GM12892 (cell line): Measurements from ENCODE around the gene SPATA20.

Source experiments
- POLR2A ChIP-seq: IDR thresholded peaks from 2 replicates; pipeline ENCODE4 v1.6.1; 2011; ENCODE audit warnings: low read depth, low read length, control low read depth
- POLR2AphosphoS5 ChIP-seq: IDR thresholded peaks from 2 replicates; pipeline ENCODE4 v1.6.1; 2011; ENCODE audit warnings: low read depth, low read length, control low read depth
- TAF1 ChIP-seq: IDR thresholded peaks from 2 replicates; pipeline ENCODE4 v1.6.1; 2011; ENCODE audit warnings: low read depth, mild to moderate bottlenecking, control low read depth, low read length, borderline replicate concordance

DNA sequence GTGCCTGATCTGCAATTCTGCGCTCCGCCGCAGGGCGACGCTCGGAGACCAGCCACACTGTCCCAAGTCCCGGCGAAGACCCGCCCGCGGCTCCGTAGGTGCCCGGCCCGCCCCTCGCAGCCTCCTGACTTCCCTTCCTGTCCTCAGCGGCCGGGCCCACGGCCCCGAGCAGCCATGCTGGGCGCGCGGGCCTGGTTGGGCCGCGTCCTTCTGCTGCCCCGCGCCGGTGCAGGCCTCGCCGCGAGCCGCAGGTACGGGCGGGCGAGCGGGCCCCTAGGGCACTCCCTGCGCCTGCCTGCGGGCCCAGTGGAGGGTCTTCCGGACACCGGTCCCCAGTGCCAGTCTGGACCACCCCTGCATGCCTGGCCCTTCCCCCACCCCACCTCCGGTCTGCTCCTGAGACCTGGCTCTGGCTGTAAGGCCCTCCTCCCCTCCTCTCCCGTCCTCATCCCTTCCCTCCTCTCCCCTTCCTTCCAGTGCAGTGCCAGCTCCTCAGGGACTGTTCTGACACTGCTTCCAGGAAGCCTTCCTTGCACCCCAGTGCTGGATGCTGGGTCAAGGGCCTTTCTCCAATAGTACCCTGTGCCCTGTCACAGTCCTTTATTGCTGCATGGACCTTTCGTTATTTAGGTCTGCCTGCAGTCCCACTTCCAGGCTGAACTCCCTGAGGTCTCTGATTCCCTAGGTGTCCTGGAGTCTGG is at the start of gene SPATA20:
- TF ChIP-seq POLR2A (peak; percentile 83; the same call in 1 of the 2 replicates), TAF1 (no peak), POLR2AphosphoS5 (0 out of 2 replicates have a peak, but pooled peaks have one; percentile 36)
